Measurements from ENCODE around the gene PYCR2.
"Not testable (repeated sequence)": the region's sequence is repeated elsewhere in the genome, so short reads cannot be mapped to it uniquely, and the experiment has no call there.

Gene PYCR2

DNA sequence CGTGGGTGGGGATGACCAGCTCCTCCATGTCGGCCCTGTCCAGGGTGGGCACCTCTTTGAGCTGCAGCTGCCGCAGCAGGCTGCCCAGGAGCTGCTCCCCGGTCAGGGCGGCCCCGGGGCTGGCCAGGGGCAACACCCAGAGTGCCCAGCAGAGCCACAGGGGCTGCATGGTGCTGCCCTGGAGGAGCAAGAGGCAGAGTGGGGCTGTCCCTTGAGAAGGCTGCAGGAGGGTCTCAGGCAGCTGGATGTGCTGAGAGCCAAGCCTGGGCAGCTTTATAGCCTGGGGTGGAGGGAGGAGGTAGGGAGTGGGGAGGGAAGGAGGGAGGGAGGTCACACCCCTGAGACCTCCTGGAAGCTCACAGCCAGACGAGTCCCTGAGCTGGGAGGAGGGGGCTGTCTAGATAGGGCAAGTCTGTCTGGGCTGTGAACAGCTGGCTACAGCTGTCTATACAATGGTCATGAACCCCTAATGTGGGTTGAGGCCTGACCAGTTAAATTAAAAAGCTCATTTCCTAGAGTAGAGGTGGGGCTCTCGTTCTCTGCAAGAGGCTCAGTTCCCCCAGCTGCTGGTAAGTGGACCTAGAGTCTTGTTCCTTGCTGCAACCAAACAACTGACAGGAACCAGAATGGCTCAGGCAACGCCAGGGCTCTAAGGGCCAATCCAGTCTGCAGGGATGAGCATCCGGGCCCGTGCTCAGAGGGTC is 35.0 kb downstream of the PYCR2 start, which contains the start of gene LEFTY1:
LEFTY1 (minus strand) TSS at position 249 of the 704 bp plus-strand sequence; CDS start at position 169, 80 bp downstream.
- DNase-seq: no peak

DNA sequence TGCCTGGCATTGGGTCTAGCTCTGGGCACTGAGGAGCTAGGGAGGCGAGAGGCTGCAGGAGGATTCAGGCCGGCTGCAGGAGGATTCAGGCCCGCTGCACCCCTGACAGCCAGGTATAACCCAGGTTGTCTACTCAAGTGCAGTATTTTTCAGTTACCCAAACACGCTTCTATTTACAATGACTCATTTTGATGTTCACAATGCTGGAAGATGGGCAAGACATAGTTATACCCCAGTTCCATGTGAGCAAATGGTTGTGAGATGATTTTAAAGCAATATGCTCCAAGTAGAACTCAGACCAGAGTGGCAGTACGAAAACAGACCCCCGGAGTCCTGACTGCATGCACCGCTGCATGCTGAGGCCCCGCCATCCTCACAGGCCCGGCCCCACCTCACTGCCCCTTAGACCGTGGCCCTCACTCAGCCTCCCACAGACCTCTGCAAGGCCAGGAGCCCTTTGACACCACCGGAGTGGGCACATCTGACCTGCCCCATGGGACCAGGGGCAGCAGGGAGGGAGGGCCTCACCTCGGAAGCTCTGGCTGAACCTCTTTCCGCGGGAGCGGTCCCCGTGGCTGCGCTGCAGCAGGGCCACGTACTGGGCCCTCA is 35.7 kb downstream of the PYCR2 start:
- DNase-seq: no peak

DNA sequence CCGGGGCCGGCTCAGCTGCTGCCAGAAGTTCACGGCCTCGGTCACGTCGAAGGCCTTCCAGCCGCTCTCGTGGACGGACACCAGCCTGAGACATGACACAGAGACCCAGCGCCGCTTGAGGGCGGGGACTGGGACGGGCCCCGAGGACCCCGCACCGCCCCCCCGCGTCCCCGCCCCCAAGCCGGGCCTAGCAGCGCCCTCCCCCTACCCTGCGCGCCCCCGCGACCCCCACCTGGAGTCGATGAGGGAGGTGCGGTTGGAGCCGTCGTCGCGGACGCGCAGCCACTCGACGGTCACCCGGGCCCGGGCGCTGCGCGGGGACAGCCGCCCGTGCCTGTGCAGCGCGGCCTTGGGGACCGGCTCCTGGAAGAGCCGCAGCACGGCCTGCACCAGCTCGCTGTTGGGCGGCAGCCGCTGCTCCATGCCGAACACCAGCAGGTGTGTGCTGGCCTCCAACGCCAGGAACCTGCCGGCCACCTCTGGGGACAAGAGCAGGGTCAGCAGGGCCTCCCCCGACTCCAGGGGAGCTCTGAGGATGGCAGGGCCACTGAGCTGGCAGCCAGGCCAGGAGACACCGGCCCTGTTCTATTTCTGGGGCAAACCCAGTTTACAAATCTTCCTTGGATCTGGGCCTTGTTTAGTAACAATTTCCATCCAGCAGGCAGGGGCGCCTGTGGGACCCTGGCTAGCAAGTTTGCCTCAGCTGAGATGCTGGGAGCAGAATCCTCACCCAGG is 36.3 kb downstream of the PYCR2 start:
- DNase-seq: not testable (repeated sequence)

DNA sequence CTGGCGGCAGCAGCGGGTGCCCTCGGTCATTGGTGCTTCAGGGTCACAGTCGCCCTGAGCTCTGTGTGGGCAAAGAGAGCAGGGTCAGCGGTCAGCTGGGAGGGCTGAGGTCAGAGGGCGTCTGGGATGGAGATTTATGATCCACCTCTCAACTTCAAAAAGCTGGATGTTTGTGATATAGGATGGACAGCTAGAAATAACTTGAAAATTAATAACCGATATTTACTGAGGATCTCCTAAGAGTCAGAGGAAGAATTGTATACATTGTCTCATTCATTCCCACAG is 37.1 kb downstream of the PYCR2 start:
- DNase-seq: no peak

DNA sequence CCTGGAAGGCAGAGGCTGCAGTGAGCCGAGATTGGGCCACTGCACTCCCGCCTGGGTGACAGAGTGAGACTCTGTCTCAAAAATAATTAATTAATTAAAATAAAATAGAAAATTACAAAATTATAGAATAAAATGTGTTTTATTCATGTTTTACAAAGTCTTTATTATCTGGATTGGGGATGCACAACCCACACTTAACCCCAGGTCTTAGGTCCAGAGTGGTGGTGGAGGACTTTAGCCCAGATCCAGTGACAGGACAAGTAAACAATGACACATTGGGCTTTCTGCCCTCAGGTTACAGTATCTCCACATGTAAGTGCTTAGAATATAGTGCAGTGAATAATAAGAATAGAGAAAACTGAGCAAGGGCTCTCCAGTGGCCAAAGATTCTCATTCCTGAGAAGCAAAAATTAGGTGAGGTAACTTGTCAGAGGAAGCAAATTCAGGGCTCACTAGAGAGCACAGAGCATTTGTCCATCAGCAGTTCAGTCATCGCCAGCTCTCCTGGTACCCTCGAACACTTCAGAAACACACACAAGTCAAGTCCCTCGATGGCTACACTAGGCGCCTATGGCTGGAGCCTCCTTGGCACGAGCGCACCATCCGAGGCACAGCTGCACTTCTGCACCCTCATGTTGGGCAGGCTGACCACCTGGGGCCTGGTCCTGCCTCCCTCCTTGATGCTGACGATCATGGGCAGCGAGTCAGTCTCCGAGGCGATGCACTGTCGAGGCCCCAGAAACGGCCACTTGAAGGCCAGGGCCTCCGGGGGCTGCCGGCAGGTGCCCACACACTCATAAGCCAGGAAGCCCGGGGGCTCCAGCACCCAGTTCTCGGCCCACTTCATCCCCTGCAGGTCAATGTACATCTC is 37.7 kb downstream of the PYCR2 start:
- no peak for DNase-seq

DNA sequence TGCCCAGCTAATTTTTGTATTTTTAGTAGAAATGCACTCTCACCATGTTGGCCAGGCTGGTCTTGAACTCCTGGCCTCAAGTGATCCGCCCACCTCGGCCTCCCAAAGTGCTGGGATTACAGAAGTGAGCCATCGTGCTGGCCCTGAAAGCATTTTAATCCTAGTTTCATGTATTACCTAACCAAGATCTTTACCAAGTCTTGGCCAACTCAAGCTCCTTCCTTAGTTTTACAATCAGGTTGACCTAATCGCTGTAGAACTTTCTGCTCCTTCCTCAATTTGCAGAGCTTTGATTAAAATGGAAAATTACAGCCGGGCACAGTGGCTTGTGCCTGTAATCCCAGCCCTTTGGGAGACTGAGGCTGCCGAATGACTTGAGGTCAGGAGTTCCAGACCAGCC is 38.7 kb downstream of the PYCR2 start:
- DNase-seq: no peak

DNA sequence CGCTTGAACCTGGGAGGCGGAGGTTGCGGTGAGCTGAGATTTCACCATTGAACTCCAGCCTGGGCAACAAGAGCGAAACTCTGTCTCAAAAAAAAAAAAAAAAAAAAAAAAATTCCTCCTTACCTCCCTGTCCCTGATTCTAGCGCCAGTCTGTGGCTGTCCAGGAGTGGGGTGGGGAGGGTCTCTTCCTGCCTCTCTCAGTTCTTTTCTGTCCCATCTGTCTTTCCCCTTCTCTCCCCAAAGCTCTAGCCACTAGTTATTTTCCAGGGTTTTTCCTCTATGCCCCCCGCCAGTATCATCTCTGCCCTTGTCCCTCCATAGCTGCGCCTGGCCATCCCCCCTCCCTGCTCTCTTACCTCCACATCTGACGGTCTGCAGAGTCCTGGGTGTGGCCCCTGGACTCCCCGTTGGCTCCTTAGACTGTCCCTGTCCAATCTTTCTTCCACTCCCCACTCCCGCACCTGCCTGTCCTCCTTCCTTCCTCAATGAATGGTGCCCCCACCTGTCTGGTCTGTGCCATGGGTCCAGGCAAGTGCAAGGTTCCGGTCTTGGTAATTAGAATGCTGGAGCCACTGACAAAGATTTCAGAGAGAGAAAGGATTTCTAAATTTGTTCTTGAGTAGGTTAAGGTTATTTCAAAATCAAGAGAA is 40.3 kb downstream of the PYCR2 start:
- no peak for DNase-seq

DNA sequence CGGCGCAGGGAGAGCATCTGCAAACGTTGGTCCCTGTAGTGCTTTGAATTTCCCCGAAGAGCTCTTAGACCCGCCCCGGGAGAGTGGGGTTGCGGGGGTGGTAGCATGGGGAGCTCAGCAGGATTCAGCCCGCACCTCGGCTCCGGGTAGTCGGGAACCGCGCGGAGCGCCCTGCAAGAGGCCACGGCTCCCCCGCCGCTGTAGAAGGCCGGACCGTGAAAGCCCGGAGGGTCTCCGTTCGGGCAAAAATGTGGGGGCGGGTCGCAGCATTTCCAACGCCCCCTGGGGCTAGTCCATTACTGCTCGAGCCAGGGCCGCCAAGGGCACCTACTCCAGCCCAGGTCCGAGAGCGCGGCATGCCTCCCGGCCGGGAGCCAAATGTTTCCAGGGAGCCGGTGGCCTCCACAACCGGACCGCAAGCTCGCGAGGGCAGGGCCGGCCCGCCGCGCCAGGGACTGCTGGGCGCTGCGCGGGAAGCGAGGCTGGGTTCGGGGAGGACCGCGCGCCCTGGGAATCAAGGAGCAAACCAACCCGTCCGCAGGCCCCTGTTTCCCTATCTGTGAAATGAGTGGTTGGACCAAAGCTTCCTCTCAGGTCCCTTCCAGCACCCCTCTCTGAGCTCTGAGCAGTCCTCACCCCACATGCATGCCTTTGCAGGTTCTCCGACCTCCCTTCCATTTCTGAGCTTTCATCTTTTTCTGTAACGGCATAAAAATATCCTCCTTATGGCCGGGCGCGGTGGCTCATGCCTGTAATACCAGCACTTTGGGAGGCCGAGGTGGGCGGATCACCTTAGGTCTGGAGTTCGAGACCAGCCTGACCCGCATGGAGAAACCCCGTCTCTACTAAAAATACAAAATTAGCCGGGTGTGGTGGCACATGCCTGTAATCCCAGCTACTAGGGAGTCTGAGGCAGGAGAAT is 41.1 kb downstream of the PYCR2 start:
- no peak for DNase-seq

DNA sequence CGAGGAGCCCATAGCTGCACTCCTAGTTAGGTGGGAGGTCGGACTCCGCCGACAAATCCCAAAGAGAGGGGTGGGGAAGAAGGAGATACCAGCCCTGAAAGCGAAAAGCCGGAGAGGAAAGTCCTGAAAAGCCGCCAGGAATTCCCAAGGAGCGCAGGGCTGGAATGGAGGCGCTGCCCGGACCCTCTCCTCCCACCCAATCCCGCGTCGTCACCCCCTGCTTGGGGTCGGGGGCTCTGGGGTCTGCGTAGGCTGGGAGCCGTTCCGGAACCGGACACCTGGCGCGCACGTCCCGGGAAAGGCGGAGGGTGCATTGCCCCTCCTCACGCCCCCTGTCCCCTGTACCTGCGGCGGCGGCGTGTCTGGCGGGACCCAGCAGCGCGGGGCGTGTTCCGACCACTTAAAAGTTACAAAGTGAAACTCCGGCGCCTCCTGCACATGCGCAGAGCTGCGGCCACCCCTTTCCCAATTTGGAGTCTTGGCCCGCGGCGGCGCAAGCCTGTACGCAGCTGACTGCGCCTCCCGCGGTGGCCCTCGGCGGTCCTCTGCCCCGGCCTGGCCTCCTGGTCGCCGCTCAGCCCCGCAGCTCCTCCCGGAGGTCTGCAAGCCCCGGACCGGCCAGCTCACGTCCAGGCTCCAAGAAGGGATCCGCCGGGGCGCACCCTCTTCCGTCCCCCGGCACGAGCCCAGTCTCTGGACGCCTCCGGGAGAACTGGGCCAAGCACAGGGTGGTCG is 41.9 kb downstream of the PYCR2 start, which contains the start of gene TMEM63A:
TMEM63A (minus strand) TSS at position 422 of the 735 bp plus-strand sequence. CDS start 4,800 bp downstream, outside the sequence.
- no peak for DNase-seq

DNA sequence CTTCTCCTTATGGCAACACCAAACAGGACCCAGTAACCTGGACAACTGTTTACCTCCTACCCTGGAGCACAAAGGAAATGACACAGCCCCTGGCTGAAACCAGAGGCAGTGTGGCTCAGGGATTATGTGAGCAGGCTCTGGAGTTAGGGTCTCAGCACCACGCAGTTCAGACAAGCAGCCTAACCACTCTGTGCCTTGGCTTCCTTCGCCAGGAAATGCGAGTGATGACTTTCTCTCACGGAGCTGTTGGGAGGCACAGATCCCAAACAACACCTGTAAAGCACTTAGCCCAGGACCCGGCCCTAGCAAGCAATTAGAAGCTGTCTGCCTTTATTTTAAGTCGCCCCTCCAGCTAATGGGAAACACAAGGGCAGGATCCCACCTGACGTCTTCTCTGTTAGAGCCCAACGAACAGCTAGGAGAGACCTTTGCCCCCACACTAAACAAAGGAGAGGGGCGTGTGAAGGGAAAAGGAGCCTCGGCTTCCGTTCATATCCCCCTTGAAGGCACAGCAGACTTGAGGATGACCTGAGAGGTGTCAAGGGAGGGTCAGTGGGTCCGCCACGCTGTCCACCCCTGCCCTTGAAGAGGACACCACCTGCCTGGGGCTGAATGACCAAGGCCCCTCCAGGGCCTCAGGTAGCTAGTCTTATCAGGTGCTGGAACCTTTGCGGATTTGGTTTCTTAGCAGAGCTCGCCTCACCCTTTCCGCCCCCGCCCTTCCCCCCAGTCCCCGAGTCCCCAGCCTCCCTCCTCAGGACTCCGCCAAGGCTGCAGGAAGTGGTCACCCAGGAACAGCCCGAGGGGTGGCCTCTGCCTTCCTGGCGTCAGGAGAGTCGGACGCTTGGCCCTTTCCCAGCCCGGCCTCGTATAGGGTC is 42.7 kb downstream of the PYCR2 start:
- DNase-seq: no peak

DNA sequence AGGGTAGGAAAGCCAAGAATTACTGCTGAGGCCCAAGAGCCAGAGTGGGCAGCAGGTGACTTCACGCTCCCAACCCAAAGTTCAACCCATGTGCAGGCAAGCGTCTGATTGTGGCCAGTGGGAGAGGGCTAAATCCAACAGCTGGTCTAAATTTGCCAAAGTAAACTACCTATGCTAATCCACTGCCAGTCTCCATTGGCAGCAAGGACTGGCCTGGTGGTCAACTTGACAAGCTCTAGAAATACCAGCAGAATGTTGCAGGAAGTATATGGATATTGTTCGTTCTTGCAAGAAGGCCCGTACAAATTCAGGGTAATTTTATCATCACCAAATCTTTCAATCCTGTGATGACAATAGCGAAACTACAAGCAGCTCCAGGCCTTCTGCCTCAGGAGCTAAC is 43.4 kb downstream of the PYCR2 start:
- DNase-seq: no peak

DNA sequence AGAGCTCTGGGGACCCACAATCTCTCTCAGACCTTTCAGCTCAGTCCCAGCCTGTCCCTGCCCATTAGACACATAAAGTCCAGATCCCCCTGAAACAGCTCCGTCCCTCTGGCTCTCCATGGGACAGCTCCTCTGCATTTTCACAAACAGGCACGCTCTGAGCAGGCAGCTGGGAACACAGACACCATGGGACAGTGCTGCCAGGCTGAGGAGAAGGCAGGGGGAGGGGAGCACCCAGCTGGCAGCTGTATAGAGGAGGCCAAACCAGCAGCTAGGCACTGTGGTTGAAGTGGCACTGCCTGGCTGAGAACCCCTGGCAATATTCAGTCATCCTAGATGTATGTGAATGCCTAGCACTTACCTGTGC is 43.8 kb downstream of the PYCR2 start:
- no peak for DNase-seq

DNA sequence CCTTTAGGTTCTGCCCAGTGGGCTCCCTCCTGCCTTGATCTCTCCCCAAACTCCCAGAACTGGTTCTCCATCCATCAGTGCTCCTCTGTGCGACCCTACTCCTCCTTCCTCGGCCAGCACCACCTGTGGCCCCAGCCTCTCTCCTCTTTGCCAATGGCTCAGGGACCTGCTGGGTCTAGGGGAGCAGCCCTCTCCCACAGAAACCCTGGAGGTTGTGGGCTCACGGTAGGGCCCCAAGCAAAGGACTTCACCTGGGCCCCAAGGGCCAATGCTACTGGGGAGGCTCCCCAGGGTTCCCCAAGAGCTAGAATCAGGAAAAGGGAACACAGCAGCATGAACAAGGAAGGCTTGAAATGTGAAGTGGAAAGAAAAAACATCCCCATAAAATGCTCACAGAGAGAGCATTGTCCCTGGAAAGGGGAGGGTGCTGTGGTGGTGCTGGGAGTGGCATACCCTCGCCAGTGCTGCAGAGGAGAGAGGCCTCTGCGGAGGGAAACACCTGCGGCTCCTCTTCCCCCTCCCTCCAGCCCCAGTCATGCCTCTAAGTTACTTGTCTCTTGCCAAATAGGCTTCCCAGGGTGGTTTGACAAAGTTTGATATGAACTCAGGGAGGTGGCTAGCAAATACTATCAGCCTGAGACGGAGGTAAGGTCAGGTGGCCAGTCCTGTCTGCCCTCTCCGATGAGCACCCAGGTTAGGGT is 44.4 kb downstream of the PYCR2 start:
- DNase-seq: no peak

DNA sequence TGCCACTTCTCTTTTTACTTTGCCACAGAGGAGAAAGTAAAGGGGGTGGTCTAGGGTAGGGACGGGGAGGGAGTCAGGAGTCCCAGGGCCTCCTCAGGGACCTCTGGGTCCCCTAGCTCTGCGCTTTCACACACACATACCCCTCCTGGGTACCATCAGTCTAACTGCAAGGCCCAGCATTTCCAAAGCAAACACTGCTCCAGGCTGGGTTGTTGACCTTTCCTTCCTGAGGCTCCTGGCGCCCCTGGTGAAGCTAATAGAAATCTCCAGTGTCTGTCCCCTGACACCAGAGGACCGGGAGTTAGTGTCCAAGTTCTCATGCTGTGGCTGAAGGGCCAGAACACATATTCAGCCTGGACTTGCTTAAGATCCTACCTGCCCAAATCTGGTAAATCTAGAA is 45.8 kb downstream of the PYCR2 start:
- no peak for DNase-seq

DNA sequence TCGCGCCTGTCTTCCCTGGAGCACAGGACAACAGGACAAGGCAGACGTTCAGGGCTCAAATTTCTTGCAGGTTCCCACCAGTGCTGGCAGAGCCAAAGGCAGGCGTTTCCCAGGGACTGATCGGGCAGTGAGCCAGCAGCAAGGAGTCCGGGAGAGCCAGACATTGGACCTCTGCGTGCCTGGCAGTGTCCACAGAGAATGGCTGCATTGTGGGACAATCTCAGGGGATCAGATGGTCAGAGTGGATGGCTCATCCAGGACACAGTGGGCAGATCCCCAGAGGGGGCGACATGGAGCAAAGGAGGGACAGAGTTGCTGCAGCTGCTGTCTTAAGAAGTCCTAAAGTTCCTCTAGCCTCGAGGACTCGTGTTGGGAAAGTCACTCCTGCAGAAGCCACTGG is 46.5 kb downstream of the PYCR2 start:
- DNase-seq: peak; percentile 21

DNA sequence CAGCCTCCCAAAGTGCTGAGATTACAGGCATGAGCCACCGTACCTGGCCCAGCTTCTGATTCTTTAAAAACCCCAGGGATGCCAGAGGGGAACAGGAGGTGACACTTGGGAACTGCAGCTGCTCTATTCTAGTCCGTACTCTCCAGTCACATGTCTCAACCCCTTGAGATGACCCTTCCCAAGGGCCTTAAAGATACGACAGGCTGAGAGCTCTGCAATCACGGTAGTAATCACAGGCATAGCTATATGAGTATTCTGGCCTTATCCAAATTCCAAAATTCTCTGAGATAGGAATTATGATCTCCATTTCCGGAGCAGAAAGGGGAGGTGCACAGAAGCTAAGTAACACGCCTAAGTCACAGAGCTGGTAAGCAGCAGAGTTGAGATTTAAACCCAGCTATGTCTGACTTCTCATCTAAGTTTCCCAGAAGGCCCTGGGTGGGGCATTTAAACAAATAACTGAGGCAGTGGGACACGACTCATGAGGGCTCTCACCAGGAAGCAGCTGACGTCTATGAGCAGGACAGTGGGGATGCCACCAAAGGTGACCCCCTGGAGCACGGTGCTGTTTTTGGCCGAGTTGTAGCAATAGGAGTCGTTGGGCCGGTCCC is 47.0 kb downstream of the PYCR2 start:
- DNase-seq: no peak

DNA sequence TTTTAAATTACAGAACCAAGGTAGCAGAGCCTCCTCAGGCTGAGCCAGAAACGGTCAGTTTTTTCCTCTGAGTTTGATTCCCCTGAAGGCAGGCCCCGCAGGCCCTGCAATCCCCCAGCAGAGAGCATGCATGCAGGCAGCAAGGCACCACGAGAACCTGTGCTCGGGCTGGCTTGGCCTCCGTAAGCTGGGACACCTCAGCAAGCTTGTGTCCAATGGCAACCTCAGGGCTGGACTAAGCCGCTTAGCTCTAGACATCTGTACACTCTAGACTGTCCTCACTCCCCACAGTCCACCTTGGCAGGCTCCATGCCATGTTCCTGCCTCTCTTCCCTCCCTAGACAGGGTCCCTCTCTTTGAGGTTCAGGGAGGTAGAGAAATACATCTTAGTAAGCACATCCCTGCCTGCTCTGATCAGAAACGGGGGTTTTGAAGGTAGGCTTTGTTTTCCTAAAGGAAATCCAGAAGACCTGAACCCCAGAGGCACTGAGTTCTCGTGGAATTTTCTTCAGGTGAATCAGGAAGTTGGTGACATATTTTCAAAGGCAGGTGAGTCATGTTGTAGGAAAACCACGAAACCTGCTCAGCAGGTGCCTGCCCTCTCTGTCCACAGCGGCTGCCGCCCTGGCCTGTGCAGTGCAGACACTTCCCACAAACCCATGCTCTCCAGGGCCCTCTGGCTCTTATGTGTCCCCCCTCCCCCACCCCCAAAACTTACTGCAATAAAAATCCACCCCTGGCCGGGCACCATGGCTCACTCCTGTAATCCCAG is 48.8 kb downstream of the PYCR2 start:
- no peak for DNase-seq

DNA sequence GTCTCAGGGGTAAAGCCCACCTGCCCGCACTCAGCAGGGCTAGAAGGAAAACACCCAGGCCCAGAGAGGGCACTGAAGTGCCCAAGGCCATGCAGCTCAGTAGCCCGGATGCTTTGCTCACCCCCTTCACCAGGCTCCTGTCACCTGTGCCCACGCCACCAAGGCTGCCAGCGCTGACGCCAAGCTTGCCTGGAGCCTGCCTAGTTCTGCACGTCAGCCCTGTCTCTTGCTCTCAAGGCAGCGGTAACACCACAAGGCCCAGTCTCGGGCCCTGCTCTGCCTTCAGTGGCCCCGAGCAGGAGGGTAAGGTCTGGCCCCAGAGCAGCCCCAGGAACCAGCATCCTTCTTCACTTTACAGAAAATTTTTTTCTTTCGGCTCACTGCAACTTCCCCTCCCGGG is 49.6 kb downstream of the PYCR2 start:
- no peak for DNase-seq

Data from NCI-H1092 (cell line).